ENCODE measurements around the gene ABL2. TPM values are rescaled to one million over a fixed set of nuclear protein-coding genes. Genes with fewer than 3 reads are reported as not detected.
A peak's percentile ranks its signal among the peaks of the same experiment; 100 is the strongest.
"Not testable (repeated sequence)": the region's sequence is repeated elsewhere in the genome, so short reads cannot be mapped to it uniquely, and the experiment has no call there.

Gene ABL2
- total RNA-seq, 4 donors from 2014 or later, result 12.9 to 37.3 (median 15.6) TPM

DNA sequence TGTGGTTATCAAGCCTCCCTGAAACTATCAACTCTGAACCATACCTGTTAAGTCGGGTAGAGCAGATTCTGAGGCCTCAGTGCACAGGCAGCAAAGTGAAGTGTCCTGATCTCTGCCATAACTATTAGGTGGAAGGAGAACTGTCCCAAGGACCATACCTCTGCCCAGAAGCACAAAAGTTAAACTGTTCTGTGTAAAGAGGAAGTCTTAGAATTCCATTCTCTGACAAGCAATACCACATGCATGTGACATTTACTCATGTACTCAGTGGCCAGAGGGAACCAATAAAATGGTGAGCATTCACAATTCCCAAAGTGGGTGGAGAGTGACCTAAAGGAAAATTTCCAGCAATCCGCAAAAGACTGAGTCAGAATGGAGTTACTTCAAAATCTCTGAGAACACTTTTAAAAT, 86.6 kb downstream of the ABL2 start:
- intact Hi-C loops (cut with DNase I), result loop anchor here (5.0 kb wide), 1 partner anchor 34 kb away; no protein-coding TSS in a partner anchor
- Histone ChIP-seq H3K36me3 (no peaks in the 10 kb centered on the region), H3K27ac (replicated peaks in 1 of 4) (peak overlapping the region; percentile 55 to 70 (median 63)), H3K9me3 (no peaks in the 10 kb centered on the region), H3K27me3 (no peaks in the 10 kb centered on the region), H3K4me3 (peak overlapping the region; percentile 23 to 44 (median 32)), H3K4me1 (peaks cover 0 to 51% (median 27%) of the 10 kb centered on the region in 4 donors)
- 51% methylated on average over 2 of the region's 2 CpGs for WGBS
- no peak for TF ChIP-seq EP300 (IDR thresholded peaks at IDR 0.05)
- no peak for TF ChIP-seq POLR2A (IDR thresholded peaks at IDR 0.05; ENCODE audit: low read depth)
- TF ChIP-seq, protein P1, sequence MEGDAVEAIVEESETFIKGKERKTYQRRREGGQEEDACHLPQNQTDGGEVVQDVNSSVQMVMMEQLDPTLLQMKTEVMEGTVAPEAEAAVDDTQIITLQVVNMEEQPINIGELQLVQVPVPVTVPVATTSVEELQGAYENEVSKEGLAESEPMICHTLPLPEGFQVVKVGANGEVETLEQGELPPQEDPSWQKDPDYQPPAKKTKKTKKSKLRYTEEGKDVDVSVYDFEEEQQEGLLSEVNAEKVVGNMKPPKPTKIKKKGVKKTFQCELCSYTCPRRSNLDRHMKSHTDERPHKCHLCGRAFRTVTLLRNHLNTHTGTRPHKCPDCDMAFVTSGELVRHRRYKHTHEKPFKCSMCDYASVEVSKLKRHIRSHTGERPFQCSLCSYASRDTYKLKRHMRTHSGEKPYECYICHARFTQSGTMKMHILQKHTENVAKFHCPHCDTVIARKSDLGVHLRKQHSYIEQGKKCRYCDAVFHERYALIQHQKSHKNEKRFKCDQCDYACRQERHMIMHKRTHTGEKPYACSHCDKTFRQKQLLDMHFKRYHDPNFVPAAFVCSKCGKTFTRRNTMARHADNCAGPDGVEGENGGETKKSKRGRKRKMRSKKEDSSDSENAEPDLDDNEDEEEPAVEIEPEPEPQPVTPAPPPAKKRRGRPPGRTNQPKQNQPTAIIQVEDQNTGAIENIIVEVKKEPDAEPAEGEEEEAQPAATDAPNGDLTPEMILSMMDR (IDR thresholded peaks at IDR 0.05), result no peak
- TF ChIP-seq POLR2AphosphoS5 (IDR thresholded peaks at IDR 0.05), result peak; percentile 52 to 81
- DNase-seq (ENCODE audit: extremely low spot score), result no peak

DNA sequence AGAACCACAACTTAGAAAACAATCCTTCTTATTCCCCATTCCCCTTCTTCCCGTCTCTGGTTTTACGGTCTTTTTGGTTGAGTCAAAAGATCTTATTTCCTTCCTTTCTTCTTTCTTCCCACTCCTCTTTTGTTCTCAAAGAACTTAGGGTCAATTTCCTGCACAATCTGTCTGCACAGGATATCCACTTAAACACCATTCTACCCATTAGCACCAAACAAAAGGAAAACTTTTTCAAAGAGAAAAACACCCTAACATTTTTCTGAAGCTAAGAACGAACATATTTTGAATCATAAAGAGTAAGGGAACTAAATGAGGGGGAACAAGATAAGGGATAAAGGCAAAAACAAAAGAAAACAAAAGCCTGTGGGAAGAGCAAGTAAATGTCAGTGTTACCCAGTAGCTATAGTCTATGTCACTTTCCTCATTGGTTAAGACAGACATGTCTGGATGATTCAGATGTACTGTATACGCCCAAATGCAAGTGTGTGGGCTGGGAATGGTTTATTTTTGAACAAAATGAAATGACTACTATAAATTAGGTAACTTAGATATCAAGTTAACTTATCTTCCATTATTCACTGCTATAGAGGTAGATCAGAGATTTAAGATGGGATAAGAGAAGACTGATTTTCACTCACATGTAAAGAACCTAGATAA, 87.8 kb downstream of the ABL2 start:
- no peak for DNase-seq (ENCODE audit: extremely low spot score)
- TF ChIP-seq POLR2A (IDR thresholded peaks at IDR 0.05; ENCODE audit: low read depth) (no peak), EP300 (IDR thresholded peaks at IDR 0.05) (no peak), POLR2AphosphoS5 (IDR thresholded peaks at IDR 0.05) (no peak)
- TF ChIP-seq, protein P1 (IDR thresholded peaks at IDR 0.05), result no peak
- Histone ChIP-seq H3K4me1 (peaks cover 0 to 57% (median 32%) of the 10 kb centered on the region in 4 donors), H3K27ac (replicated peaks in 1 of 4) (peak overlapping the region; percentile 43 to 64 (median 58)), H3K36me3 (no peaks in the 10 kb centered on the region), H3K27me3 (no peaks in the 10 kb centered on the region), H3K4me3 (peak overlapping the region; percentile 23 to 44 (median 32)), H3K9me3 (no peaks in the 10 kb centered on the region)
- intact Hi-C loops (cut with DNase I), result loop anchor here (5.0 kb wide), 1 partner anchor 36 kb away; no protein-coding TSS in a partner anchor
- WGBS, result 47% methylated on average over 4 of the region's 4 CpGs

DNA sequence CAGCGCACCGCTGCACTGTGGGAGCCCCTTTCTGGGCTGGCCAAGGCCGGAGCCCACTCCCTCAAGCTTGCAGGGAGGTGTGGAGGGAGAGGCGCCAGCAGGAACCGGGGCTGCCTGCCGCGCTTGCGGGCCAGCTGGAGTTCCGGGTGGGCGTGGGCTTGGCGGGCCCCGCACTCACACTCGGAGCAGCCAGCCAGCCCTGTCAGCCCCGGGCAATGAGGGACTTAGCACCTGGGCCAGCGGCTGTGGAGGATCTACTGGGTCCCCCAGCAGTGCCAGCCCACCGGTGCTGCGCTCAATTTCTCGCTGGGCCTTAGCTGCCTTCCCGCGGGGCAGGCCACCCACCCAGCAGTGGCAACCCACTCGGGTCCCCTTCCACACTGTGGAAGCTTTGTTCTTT, 90.7 kb downstream of the ABL2 start:
- peaks cover 0 to 51% (median 30%) of the 10 kb centered on the region in 4 donors for H3K4me1 ChIP-seq
- intact Hi-C loops (cut with DNase I); H3K36me3 ChIP-seq; H3K4me3 ChIP-seq; H3K27ac ChIP-seq (replicated peaks in 1 of 4); H3K9me3 ChIP-seq; DNase-seq (ENCODE audit: extremely low spot score); H3K27me3 ChIP-seq: not testable (repeated sequence)
- WGBS, result 100% methylated on average over 9 of the region's 21 CpGs

DNA sequence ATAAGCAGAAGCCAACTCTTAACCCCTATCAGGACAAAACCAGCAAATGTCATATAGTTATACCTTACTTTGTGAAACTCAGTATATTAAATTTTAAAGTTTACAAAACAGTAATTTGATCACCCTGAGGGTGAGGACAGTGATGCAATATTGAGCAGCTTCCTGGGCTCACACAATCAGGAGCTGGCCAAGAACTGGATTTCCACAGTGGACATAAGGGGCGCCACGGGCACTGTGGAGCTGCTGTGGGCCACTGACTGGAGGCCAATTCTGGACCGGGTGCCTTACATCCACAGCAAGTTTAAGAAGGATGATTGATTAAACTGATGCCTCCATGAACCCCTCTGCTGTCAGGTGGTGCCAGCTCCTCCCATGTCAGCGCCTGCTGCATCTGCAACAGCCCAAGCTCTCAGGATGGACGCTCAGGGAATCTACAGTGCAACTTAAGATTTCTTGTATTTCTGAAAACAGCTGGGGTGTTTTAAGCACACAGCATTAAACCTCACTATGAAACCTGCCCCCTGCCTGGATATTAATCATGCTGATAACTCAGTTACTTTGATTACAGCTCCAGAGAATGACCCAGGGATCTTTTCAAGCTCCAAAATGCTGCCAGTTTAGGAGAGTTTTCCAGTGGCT, 91.7 kb downstream of the ABL2 start:
- Histone ChIP-seq H3K4me1 (peaks cover 0 to 41% (median 21%) of the 10 kb centered on the region in 4 donors), H3K4me3 (no peak overlapping the region), H3K9me3 (no peaks in the 10 kb centered on the region), H3K27ac (replicated peaks in 1 of 4) (no peak overlapping the region), H3K36me3 (no peaks in the 10 kb centered on the region), H3K27me3 (no peaks in the 10 kb centered on the region)
- intact Hi-C loops (cut with DNase I), result no loop called here
- 70% methylated on average over 5 of the region's 5 CpGs for WGBS
- no peak for TF ChIP-seq EP300 (IDR thresholded peaks at IDR 0.05)
- no peak for TF ChIP-seq POLR2AphosphoS5 (IDR thresholded peaks at IDR 0.05)
- TF ChIP-seq, protein P1 (IDR thresholded peaks at IDR 0.05), result no peak
- no peak for TF ChIP-seq POLR2A (IDR thresholded peaks at IDR 0.05; ENCODE audit: low read depth)
- no peak for DNase-seq (ENCODE audit: extremely low spot score)

DNA sequence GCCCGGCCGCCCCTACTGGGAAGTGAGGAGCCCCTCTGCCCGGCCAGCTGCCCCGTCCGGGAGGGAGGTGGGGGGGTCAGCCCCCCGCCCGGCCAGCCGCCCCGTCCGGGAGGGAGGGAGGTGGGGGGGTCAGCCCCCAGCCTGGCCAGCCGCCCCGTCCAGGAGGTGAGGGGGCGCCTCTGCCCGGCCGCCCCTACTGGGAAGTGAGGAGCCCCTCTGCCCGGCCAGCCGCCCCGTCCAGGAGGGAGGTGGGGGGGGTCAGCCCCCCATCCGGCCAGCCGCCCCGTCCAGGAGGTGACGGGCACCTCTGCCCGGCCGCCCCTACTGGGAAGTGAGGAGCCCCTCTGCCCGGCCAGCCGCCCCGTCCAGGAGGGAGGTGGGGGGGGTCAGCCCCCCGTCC, 93.8 kb downstream of the ABL2 start:
- H3K27ac ChIP-seq (replicated peaks in 1 of 4); H3K27me3 ChIP-seq; DNase-seq (ENCODE audit: extremely low spot score); H3K9me3 ChIP-seq; H3K36me3 ChIP-seq; H3K4me3 ChIP-seq; intact Hi-C loops (cut with DNase I): not testable (repeated sequence)
- peaks cover 0 to 30% (median 12%) of the 10 kb centered on the region in 4 donors for H3K4me1 ChIP-seq
- no CpG with 5 or more reads among the region's 28 CpGs for whole genome bisulfite sequencing

DNA sequence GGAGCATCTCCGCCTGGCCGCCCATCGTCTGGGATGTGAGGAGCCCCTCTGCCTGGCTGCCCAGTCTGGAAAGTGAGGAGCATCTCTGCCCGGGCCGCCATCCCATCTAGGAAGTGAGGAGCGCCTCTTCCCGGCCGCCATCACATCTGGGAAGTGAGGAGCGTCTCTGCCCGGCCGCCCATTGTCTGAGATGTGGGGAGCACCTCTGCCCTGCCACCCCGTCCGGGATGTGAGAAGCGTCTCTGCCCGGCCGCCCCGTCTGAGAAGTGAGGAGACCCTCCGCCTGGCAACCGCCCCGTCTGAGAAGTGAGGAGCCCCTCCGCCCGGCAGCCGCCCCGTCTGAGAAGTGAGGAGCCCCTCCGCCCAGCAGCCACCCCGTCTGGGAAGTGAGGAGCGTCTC, 94.3 kb downstream of the ABL2 start:
- H3K36me3 ChIP-seq; DNase-seq (ENCODE audit: extremely low spot score); H3K9me3 ChIP-seq; H3K4me3 ChIP-seq; H3K27ac ChIP-seq (replicated peaks in 1 of 4); H3K27me3 ChIP-seq; intact Hi-C loops (cut with DNase I): not testable (repeated sequence)
- H3K4me1 ChIP-seq, result peaks cover 0 to 30% (median 14%) of the 10 kb centered on the region in 4 donors
- 95% methylated on average over 4 of the region's 27 CpGs for WGBS
